HG03103 (cell line): ENCODE data around the gene NRSN1.
"Not testable (repeated sequence)": the region's sequence is repeated elsewhere in the genome, so short reads cannot be mapped to it uniquely, and the experiment has no call there.

ENCODE experiments used
- ATAC-seq: cut with Tn5 transposase; IDR thresholded peaks from one replicate; pipeline ENCODE4 v1.9.1; 2021; ENCODE audit warnings: low read depth; ENCODE audit not compliant: unreplicated experiment

The NRSN1 gene

GRCh38 chr6:24139639-24140038 lies 13.6 kb downstream of the NRSN1 start:
- no peak for ATAC-seq

GRCh38 chr6:24140591-24140990 lies 14.6 kb downstream of the NRSN1 start:
- no peak for ATAC-seq

GRCh38 chr6:24142733-24143132 lies 16.7 kb downstream of the NRSN1 start:
- ATAC-seq: not testable (repeated sequence)

GRCh38 chr6:24145690-24146131 lies 19.7 kb downstream of the NRSN1 start:
- no peak for ATAC-seq

- ATAC-seq: no peak
Observed at GRCh38 chr6:24146871-24147270, 20.9 kb downstream of the NRSN1 start.

- no peak for ATAC-seq
Observed at GRCh38 chr6:24147511-24148153, 21.6 kb downstream of the NRSN1 start.

GRCh38 chr6:24148154-24148570 lies 22.1 kb downstream of the NRSN1 start:
- ATAC-seq: no peak

GRCh38 chr6:24148684-24149083 lies 22.7 kb downstream of the NRSN1 start:
- ATAC-seq: no peak

GRCh38 chr6:24149296-24149695 lies 23.3 kb downstream of the NRSN1 start:
- ATAC-seq: no peak

- ATAC-seq: no peak
Observed at GRCh38 chr6:24149836-24150235, 23.8 kb downstream of the NRSN1 start.

GRCh38 chr6:24152014-24152413 lies 26.0 kb downstream of the NRSN1 start:
- ATAC-seq: no peak

GRCh38 chr6:24154121-24154520 lies 28.1 kb downstream of the NRSN1 start:
- no peak for ATAC-seq

GRCh38 chr6:24157886-24158285 lies 31.9 kb downstream of the NRSN1 start:
- no peak for ATAC-seq

GRCh38 chr6:24183584-24183983 lies 57.6 kb downstream of the NRSN1 start:
- ATAC-seq: no peak

GRCh38 chr6:24186349-24186748 lies 60.3 kb downstream of the NRSN1 start:
- ATAC-seq: no peak

GRCh38 chr6:24187965-24188577 lies 62.1 kb downstream of the NRSN1 start:
- no peak for ATAC-seq

- ATAC-seq: no peak
Observed at GRCh38 chr6:24188578-24189080, 62.6 kb downstream of the NRSN1 start.

- no peak for ATAC-seq
Observed at GRCh38 chr6:24191346-24191745, 65.3 kb downstream of the NRSN1 start.

GRCh38 chr6:24193364-24193763 lies 67.3 kb downstream of the NRSN1 start:
- no peak for ATAC-seq

GRCh38 chr6:24194978-24195700 lies 69.1 kb downstream of the NRSN1 start:
- no peak for ATAC-seq

- no peak for ATAC-seq
Observed at GRCh38 chr6:24195836-24196597, 70.0 kb downstream of the NRSN1 start.
